Stimulated activated CD4-positive, alpha-beta T cell treated with anti-CD3 and anti-CD28 coated beads, TNF-alpha, amount 100 ng/mL, for 1 hour (primary cell): ENCODE measurements around the gene CHRNA1.
"Not testable (repeated sequence)": the region's sequence is repeated elsewhere in the genome, so short reads cannot be mapped to it uniquely, and the experiment has no call there.

Experiments used
- DNase-seq, 3 donors: peaks; one replicate each; pipeline ENCODE4 v3.0.0-alpha.2; 2020; ENCODE audit warnings: low read depth in 3 of 3, low spot score in 1 of 3

Gene CHRNA1

GRCh38 chr2:174717916-174718315, 46.4 kb downstream of the CHRNA1 start:
- no peak for DNase-seq

GRCh38 chr2:174717273-174717672, 47.0 kb downstream of the CHRNA1 start:
- DNase-seq: no peak

- no peak for DNase-seq
These were observed 47.5 kb downstream of the CHRNA1 start for GRCh38 chr2:174716785-174717184.

GRCh38 chr2:174713686-174714085, 50.6 kb downstream of the CHRNA1 start:
- DNase-seq: no peak

- DNase-seq: no peak
These were observed 53.1 kb downstream of the CHRNA1 start for GRCh38 chr2:174711206-174711605.

- not testable (repeated sequence) for DNase-seq
These were observed 54.8 kb downstream of the CHRNA1 start for GRCh38 chr2:174709416-174710004.

- no peak for DNase-seq
These were observed 55.6 kb downstream of the CHRNA1 start for GRCh38 chr2:174708713-174709112.

GRCh38 chr2:174705321-174705720, 59.0 kb downstream of the CHRNA1 start:
- no peak for DNase-seq

GRCh38 chr2:174704642-174705041, 59.6 kb downstream of the CHRNA1 start:
- no peak for DNase-seq

- DNase-seq: no peak
These were observed 60.2 kb downstream of the CHRNA1 start for GRCh38 chr2:174704061-174704460.

GRCh38 chr2:174703430-174703829, 60.8 kb downstream of the CHRNA1 start:
- no peak for DNase-seq

- DNase-seq: no peak
These were observed 61.7 kb downstream of the CHRNA1 start for GRCh38 chr2:174702541-174702940.

GRCh38 chr2:174699993-174700766, 64.1 kb downstream of the CHRNA1 start:
- DNase-seq: no peak
